Natural killer cell (primary cell): Measurements from ENCODE around the gene BLM. TPM values are rescaled to one million over a fixed set of nuclear protein-coding genes. Genes with fewer than 3 reads are reported as not detected.
"Not testable (repeated sequence)": the region's sequence is repeated elsewhere in the genome, so short reads cannot be mapped to it uniquely, and the experiment has no call there.

Source experiments
- ATAC-seq, 3 donors: fragments of 150-1000 bp in 2 of 3; fragments of 200-7000 bp in 1 of 3; cut with Tn5 transposase; 1 replicate in 1 of 3; 2 replicates in 2 of 3; pipeline ENCODE4 v1.10.0; 2021; ENCODE audit warnings: mild to moderate bottlenecking in 2 of 3, moderate library complexity in 2 of 3
- DNase-seq, 2 donors: peaks; one replicate each; pipeline versions ENCODE4 v3.0.0 to v3.0.0-alpha.2; 2013 to 2021; ENCODE audit warnings: mixed read lengths in 1 of 2
- H3K27ac ChIP-seq: one replicate; pipeline ENCODE4 v1.5.1; 2013; ENCODE audit warnings: mild to moderate bottlenecking, low read length
- H3K27me3 ChIP-seq: one replicate; pipeline ENCODE4 v1.6.1; 2013; ENCODE audit warnings: low read length; ENCODE audit not compliant: control insufficient read depth, insufficient read depth
- H3K36me3 ChIP-seq: one replicate; pipeline ENCODE4 v1.6.1; 2013; ENCODE audit warnings: low read length; ENCODE audit not compliant: control insufficient read depth, insufficient read depth
- H3K4me1 ChIP-seq: one replicate; pipeline ENCODE4 v1.6.1; 2013; ENCODE audit warnings: low read length; ENCODE audit not compliant: control insufficient read depth, insufficient read depth
- H3K4me3 ChIP-seq: one replicate; pipeline ENCODE4 v1.5.1; 2013; ENCODE audit warnings: low read length
- H3K9me3 ChIP-seq: one replicate; pipeline ENCODE4 v1.6.1; 2013; ENCODE audit warnings: low read length; ENCODE audit not compliant: control insufficient read depth, insufficient read depth
- H3K27ac Mint-ChIP-seq, 2 donors: one replicate each; pipeline ENCODE4 v1.8.0; 2022; ENCODE audit warnings: mild to moderate bottlenecking in 2 of 2, mixed read lengths in 2 of 2, moderate library complexity in 1 of 2
- H3K27me3 Mint-ChIP-seq, 2 donors: one replicate each; pipeline ENCODE4 v1.8.0; 2022; ENCODE audit warnings: low read depth in 2 of 2, mixed read lengths in 2 of 2
- H3K36me3 Mint-ChIP-seq: one replicate; pipeline ENCODE4 v1.8.0; 2022; ENCODE audit warnings: mixed read lengths
- H3K4me1 Mint-ChIP-seq, 2 donors: one replicate each; pipeline ENCODE4 v1.8.0; 2022; ENCODE audit warnings: mixed read lengths in 2 of 2
- H3K4me3 Mint-ChIP-seq: one replicate; pipeline ENCODE4 v1.8.0; 2022; ENCODE audit warnings: mild to moderate bottlenecking, moderate library complexity, mixed read lengths
- H3K9me3 Mint-ChIP-seq, 2 donors: one replicate each; pipeline ENCODE4 v1.8.0; 2022; ENCODE audit warnings: mixed read lengths in 2 of 2
- WGBS: methylation state at CpG from one replicate; pipeline ENCODE4 v1.1.7; 2013; ENCODE audit warnings: missing lambda C conversion rate; ENCODE audit not compliant: insufficient coverage; 5-methylcytosine and 5-hydroxymethylcytosine counted together
- intact Hi-C: fragments of 100-400 bp; cut with micrococcal nuclease; formaldehyde crosslinking; loops from one replicate; pipeline ENCODE4 v1.14.2; 2022
- total RNA-seq, 4 donors: library from RNA; stranded (reverse); fragments of 120-200 nt in 1 of 4; gene quantifications; one replicate each; pipeline versions ENCODE4 v1.2.3 to v1.2.4, GENCODE V29; 2013 to 2022
- TF ChIP-seq, protein P1 (sequence below): fragments of 200-600 bp; IDR thresholded peaks from one replicate; pipeline ENCODE4 v1.8.0; 2022; ENCODE audit warnings: antibody characterized with exemption

Gene BLM
- total RNA-seq, 3 donors from 2014 or later (not counting 1 experiment from before 2014, with no cell fraction given): 9.9 to 15.9 (median 14.1) TPM

- no peaks in the 10 kb centered on the region for H3K36me3 ChIP-seq
- no peak overlapping the region for H3K4me3 ChIP-seq
- no peaks in the 10 kb centered on the region for H3K9me3 ChIP-seq
- no peak overlapping the region for H3K27ac Mint-ChIP-seq
- H3K27me3 ChIP-seq: no peaks in the 10 kb centered on the region
- H3K4me1 ChIP-seq: peaks cover 40% of the 10 kb centered on the region
- peaks cover 30 to 32% of the 10 kb centered on the region in 2 donors for H3K4me1 Mint-ChIP-seq
- H3K27ac ChIP-seq: no peak overlapping the region
- H3K4me3 Mint-ChIP-seq: no peak overlapping the region
- TF ChIP-seq, protein P1, sequence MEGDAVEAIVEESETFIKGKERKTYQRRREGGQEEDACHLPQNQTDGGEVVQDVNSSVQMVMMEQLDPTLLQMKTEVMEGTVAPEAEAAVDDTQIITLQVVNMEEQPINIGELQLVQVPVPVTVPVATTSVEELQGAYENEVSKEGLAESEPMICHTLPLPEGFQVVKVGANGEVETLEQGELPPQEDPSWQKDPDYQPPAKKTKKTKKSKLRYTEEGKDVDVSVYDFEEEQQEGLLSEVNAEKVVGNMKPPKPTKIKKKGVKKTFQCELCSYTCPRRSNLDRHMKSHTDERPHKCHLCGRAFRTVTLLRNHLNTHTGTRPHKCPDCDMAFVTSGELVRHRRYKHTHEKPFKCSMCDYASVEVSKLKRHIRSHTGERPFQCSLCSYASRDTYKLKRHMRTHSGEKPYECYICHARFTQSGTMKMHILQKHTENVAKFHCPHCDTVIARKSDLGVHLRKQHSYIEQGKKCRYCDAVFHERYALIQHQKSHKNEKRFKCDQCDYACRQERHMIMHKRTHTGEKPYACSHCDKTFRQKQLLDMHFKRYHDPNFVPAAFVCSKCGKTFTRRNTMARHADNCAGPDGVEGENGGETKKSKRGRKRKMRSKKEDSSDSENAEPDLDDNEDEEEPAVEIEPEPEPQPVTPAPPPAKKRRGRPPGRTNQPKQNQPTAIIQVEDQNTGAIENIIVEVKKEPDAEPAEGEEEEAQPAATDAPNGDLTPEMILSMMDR: no peak
- H3K36me3 Mint-ChIP-seq: no peaks in the 10 kb centered on the region
- no peaks in the 10 kb centered on the region for H3K9me3 Mint-ChIP-seq
- intact Hi-C loops: no loop called here
- DNase-seq (no peak), ATAC-seq (no peak)
- WGBS: 94% methylated on average over 7 of the region's 7 CpGs
- no peaks in the 10 kb centered on the region for H3K27me3 Mint-ChIP-seq
These were observed 106.4 kb downstream of the BLM start for GRCh38 chr15:90823455-90823974.

DNA sequence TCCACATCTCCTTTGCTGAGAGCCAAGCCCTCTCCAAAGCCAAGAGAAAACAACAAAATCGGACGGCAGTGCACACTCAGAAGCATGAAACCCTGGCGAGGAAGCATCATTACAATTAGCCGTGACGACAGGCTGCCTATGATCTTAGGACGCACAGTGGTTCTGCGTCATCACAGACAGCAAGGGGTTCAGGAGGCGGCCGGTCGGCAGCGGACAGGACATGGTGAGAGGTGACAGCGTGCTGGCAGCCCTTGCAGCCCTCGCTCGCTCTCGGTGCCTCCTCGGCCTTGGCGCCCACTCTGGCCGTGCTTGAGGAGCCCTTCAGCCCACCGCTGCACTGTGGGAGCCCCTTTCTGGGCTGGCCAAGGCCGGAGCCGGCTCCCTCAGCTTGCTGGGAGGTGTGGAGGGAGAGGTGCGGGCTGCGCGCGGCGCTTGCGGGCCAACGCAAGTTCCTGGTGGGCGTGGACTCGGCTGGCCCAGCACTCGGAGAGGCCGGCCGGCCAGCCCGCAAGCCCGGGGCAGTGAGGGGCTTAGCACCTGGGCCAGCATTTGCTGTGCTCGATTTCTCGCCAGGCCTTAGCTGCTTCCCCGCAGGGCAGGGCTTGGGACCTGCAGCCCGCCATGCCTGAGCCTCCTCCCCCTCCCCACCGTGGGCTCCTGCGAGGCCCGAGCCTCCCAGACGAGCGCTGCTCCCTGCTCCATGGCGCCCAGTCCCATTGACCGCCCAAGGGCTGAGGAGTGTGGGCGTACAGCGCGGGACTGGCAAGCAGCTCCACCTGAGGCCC is 108.2 kb downstream of the BLM start:
- H3K27me3 Mint-ChIP-seq, H3K4me3 Mint-ChIP-seq, H3K4me3 ChIP-seq, H3K27ac ChIP-seq, DNase-seq, H3K36me3 ChIP-seq, ATAC-seq, H3K27me3 ChIP-seq, H3K36me3 Mint-ChIP-seq, intact Hi-C loops, H3K9me3 ChIP-seq, H3K9me3 Mint-ChIP-seq, H3K27ac Mint-ChIP-seq: not testable (repeated sequence)
- peaks cover 34% of the 10 kb centered on the region for H3K4me1 ChIP-seq
- peaks cover 25 to 28% of the 10 kb centered on the region in 2 donors for H3K4me1 Mint-ChIP-seq
- 92% methylated on average over 46 of the region's 49 CpGs for WGBS

DNA sequence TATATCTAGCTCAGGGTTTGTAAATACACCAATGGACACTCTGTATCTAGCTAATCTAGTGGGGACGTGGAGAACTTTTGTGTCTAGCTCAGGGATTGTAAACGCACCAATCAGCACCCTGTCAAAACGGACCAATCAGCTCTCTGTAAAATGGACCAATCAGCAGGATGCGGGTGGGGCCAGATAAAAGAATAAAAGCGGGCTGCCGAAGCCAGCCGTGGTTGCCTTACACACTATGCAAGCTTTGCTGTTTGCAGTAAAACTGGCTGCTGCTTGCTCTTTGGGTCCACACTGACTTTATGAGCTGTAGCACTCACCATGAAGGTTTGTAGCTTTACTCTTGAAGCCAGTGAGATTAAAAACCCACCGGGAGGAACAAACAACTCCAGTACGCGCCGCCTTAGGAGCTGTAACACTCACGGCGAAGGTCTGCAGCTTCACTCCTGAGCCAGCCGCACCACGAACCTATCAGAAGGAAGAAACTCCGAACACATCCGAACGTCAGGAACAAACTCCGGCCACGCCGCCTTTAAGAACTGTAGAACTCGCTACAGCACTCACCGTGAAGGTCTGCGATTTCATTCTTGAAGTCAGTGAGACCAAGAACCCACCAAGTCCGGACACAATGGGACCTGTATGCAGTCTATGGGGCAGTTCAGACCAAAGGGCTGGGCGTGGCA is 109.2 kb downstream of the BLM start:
- H3K27ac Mint-ChIP-seq, H3K27me3 ChIP-seq, intact Hi-C loops, DNase-seq, H3K36me3 ChIP-seq, H3K36me3 Mint-ChIP-seq, H3K4me3 ChIP-seq, H3K27ac ChIP-seq, H3K9me3 ChIP-seq, H3K27me3 Mint-ChIP-seq, H3K9me3 Mint-ChIP-seq, ATAC-seq: not testable (repeated sequence)
- 89% methylated on average over 26 of the region's 26 CpGs for WGBS
- Mint-ChIP-seq H3K4me3 (peak overlapping the region; percentile 53), H3K4me1 (peaks cover 29 to 31% of the 10 kb centered on the region in 2 donors)
- H3K4me1 ChIP-seq: peaks cover 38% of the 10 kb centered on the region

- peak in 2 of 3 donors; percentile 17 to 72 for ATAC-seq
- intact Hi-C loops: no loop called here
- H3K36me3 Mint-ChIP-seq: no peaks in the 10 kb centered on the region
- no peak overlapping the region for H3K4me3 Mint-ChIP-seq
- Histone ChIP-seq H3K4me1 (peaks cover 38% of the 10 kb centered on the region), H3K9me3 (no peaks in the 10 kb centered on the region), H3K27ac (no peak overlapping the region), H3K27me3 (no peaks in the 10 kb centered on the region), H3K4me3 (no peak overlapping the region), H3K36me3 (no peaks in the 10 kb centered on the region)
- TF ChIP-seq, protein P1: no peak
- peaks cover 29 to 31% of the 10 kb centered on the region in 2 donors for H3K4me1 Mint-ChIP-seq
- H3K27ac Mint-ChIP-seq: no peak overlapping the region
- no peaks in the 10 kb centered on the region for H3K9me3 Mint-ChIP-seq
- no peak for DNase-seq
- 56% methylated on average over 18 of the region's 20 CpGs for WGBS
- H3K27me3 Mint-ChIP-seq: no peaks in the 10 kb centered on the region
These were observed 109.8 kb downstream of the BLM start for GRCh38 chr15:90826886-90827435.
